ENCODE results near the gene SH3BGRL3.
"Not testable (repeated sequence)": the region's sequence is repeated elsewhere in the genome, so short reads cannot be mapped to it uniquely, and the experiment has no call there.

DNA sequence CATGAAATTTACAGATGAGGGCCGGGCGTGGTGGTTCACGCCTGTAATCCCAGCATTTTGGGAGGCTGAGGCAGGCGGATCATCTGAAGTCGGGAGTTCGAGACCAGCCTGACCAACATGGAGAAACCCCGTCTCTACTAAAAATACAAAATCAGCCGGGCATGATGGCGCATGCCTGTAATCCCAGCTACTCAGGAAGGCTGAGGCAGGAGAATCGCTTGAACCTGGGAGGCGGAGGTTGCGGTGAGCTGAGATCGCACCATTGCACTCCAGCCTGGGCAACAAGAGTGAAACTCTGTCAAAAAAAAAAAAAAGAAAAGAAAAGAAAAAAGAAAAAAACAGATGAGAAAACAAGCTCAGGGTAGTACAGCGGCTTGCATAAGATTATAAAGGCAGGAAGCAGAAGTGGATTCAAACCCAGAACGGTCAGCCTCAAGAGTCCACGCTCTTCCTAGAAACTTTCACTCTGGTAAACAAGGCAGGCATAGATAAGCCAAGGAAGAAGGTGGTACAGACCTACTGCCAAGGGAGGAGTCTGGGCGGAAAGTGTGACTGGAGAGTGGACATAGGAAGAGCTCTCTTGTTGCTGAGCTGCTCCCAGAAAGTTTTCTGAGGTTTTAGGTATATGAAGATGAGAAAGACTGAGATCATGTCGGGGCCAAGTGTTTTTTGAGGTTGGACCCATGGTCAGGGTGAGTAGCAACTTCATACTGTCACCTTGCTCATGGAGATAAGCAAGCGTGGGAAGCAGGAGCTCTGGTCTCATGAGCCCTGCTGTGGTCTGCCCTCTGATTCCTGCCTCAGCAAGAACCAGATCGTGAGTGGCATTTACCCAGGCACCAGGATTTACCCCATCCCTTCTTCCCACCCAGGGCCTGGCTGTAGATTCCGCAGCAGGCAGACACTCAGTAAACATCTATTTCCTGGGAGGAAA, 28.3 kb downstream of the SH3BGRL3 start:
- TF ChIP-seq, protein P1, sequence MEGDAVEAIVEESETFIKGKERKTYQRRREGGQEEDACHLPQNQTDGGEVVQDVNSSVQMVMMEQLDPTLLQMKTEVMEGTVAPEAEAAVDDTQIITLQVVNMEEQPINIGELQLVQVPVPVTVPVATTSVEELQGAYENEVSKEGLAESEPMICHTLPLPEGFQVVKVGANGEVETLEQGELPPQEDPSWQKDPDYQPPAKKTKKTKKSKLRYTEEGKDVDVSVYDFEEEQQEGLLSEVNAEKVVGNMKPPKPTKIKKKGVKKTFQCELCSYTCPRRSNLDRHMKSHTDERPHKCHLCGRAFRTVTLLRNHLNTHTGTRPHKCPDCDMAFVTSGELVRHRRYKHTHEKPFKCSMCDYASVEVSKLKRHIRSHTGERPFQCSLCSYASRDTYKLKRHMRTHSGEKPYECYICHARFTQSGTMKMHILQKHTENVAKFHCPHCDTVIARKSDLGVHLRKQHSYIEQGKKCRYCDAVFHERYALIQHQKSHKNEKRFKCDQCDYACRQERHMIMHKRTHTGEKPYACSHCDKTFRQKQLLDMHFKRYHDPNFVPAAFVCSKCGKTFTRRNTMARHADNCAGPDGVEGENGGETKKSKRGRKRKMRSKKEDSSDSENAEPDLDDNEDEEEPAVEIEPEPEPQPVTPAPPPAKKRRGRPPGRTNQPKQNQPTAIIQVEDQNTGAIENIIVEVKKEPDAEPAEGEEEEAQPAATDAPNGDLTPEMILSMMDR (IDR thresholded peaks at IDR 0.05): not testable (repeated sequence)
- not testable (repeated sequence) for TF ChIP-seq POLR2AphosphoS5, POLR2A (IDR thresholded peaks at IDR 0.05)

All from transverse colon (tissue), 4 donors.